Parathyroid adenoma (tissue), 2 donors: Measurements from ENCODE around the gene TAF5L.

Experiments
- H2AFZ ChIP-seq: fragments of 300-600 bp; sonication (generic); one replicate; pipeline ENCODE4 v1.7.0; 2017; ENCODE audit warnings: antibody characterized with exemption, mild to moderate bottlenecking
- H3K27ac ChIP-seq: fragments of 300-600 bp; sonication (generic); one replicate; pipeline ENCODE4 v1.7.0; 2017
- H3K27me3 ChIP-seq: fragments of 300-600 bp; sonication (generic); one replicate; pipeline ENCODE4 v1.7.0; 2017; ENCODE audit warnings: low read length; ENCODE audit not compliant: control insufficient read depth, insufficient read depth
- H3K36me3 ChIP-seq: fragments of 300-600 bp; sonication (generic); one replicate; pipeline ENCODE4 v1.7.0; 2017; ENCODE audit warnings: low read length; ENCODE audit not compliant: control insufficient read depth, insufficient read depth
- H3K4me1 ChIP-seq: fragments of 300-600 bp; sonication (generic); one replicate; pipeline ENCODE4 v1.7.0; 2017; ENCODE audit warnings: control low read depth
- H3K4me2 ChIP-seq: fragments of 300-600 bp; sonication (generic); one replicate; pipeline ENCODE4 v1.7.0; 2017; ENCODE audit warnings: low read length
- H3K4me3 ChIP-seq: fragments of 300-600 bp; sonication (generic); one replicate; pipeline ENCODE4 v1.7.0; 2017; ENCODE audit warnings: low read depth, low read length
- H3K79me2 ChIP-seq: fragments of 300-600 bp; sonication (generic); one replicate; pipeline ENCODE4 v1.7.0; 2017; ENCODE audit warnings: control low read depth
- H3K9ac ChIP-seq: fragments of 300-600 bp; sonication (generic); one replicate; pipeline ENCODE4 v1.7.0; 2017; ENCODE audit warnings: mild to moderate bottlenecking
- H3K9me3 ChIP-seq: fragments of 300-600 bp; sonication (generic); one replicate; pipeline ENCODE4 v1.7.0; 2017; ENCODE audit warnings: low read length; ENCODE audit not compliant: control insufficient read depth
- TF ChIP-seq, protein P1 (sequence below): fragments of 300-600 bp; sonication (generic); IDR thresholded peaks from one replicate; pipeline ENCODE4 v1.7.0; 2017; ENCODE audit warnings: antibody characterized with exemption, mild to moderate bottlenecking
- donor health status: primary hyperparathyroidism.

Gene TAF5L

DNA sequence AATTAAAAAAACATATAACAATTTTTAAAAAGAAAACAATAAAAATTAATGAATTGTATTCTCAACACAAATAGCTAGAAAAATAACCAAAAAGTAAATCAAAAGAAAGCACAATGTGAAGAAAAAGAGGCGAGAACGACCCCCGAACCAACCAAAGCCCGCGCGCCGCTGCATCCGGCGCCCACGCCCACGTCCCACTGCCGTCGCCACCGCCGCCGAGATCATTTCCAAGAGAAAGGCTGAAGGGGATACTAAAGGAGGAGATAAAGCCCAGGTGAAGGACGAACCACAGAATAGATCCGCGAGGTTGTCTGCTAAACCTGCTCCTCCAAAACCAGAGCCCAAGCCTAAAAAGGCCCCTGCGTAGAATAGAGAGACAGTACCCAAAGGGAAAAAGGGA is 55.6 kb downstream of the TAF5L start:
- H3K27me3 ChIP-seq, result no peaks in the 10 kb centered on the region
- H3K4me1 ChIP-seq, result no peaks in the 10 kb centered on the region
- no peak overlapping the region for H3K9ac ChIP-seq
- no peak overlapping the region for H3K4me2 ChIP-seq
- no peak overlapping the region for H3K4me3 ChIP-seq
- H3K9me3 ChIP-seq, result no peaks in the 10 kb centered on the region
- no peak overlapping the region for H3K27ac ChIP-seq
- no peaks in the 10 kb centered on the region for H3K36me3 ChIP-seq
- TF ChIP-seq, protein P1, sequence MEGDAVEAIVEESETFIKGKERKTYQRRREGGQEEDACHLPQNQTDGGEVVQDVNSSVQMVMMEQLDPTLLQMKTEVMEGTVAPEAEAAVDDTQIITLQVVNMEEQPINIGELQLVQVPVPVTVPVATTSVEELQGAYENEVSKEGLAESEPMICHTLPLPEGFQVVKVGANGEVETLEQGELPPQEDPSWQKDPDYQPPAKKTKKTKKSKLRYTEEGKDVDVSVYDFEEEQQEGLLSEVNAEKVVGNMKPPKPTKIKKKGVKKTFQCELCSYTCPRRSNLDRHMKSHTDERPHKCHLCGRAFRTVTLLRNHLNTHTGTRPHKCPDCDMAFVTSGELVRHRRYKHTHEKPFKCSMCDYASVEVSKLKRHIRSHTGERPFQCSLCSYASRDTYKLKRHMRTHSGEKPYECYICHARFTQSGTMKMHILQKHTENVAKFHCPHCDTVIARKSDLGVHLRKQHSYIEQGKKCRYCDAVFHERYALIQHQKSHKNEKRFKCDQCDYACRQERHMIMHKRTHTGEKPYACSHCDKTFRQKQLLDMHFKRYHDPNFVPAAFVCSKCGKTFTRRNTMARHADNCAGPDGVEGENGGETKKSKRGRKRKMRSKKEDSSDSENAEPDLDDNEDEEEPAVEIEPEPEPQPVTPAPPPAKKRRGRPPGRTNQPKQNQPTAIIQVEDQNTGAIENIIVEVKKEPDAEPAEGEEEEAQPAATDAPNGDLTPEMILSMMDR, result no peak
- H3K79me2 ChIP-seq, result no peaks in the 10 kb centered on the region
- no peak overlapping the region for H2AFZ ChIP-seq

DNA sequence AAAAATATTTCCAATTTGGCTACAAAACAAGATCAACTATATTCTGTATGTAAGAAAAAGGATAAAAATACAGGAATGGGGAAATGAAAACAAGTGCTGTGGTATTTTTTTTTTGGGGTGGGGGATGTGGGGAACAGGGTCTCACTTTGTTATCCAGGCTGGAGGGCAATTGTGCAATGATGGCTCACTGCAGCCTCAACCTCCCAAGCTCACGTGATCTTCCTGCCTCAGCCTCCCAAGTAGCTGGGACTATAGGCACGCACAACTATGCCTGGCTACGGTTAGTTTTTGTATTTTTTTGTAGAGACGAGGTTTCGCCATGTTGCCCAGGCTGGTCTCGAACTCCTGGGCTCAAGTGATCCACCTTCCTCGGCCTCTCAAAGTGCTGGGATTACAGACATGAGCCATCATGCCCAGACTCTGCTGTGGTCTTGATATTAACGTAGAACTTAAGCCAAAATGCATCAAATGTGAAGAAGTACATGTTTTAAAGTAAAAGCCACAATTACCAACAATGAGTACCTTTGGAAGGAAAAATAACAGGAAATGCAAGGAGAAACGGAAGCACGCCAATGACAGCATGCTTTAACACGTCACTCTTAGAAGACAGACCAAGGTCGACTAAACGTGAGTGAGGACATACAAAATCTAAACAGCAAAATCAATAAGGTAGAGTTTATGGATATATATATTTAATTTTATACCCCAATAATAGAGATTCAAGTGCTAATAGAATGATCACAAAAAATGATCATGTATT is 58.6 kb downstream of the TAF5L start:
- Histone ChIP-seq H3K79me2 (no peaks in the 10 kb centered on the region), H3K4me2 (no peak overlapping the region), H3K9me3 (no peaks in the 10 kb centered on the region), H3K4me3 (no peak overlapping the region), H3K27me3 (no peaks in the 10 kb centered on the region), H3K27ac (no peak overlapping the region), H3K36me3 (no peaks in the 10 kb centered on the region), H2AFZ (no peak overlapping the region), H3K9ac (no peak overlapping the region), H3K4me1 (no peaks in the 10 kb centered on the region)
- TF ChIP-seq, protein P1, result no peak

DNA sequence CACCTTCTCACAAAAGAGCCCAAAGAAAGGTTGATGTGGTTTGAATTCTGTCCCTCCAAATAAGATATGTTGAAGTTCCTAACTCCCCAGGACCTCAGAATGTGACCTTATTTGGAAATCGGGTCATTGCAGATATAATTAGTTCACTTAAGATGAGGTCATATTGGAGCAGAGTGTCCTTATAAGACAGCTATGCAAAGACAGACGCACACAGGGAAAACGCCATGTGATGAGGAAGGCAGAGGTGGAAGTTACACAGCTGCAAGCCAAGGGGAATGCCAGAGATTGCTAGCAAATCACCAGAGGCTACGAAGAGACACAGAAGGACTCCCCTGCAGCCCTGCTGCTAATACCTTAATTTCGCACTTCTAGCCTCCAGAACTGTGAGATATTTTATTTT is 62.2 kb downstream of the TAF5L start:
- Histone ChIP-seq H3K4me3 (no peak overlapping the region), H3K4me1 (no peaks in the 10 kb centered on the region), H3K79me2 (no peaks in the 10 kb centered on the region), H3K9me3 (no peaks in the 10 kb centered on the region), H3K4me2 (no peak overlapping the region), H2AFZ (no peak overlapping the region), H3K36me3 (no peaks in the 10 kb centered on the region), H3K27ac (no peak overlapping the region), H3K27me3 (no peaks in the 10 kb centered on the region), H3K9ac (no peak overlapping the region)
- TF ChIP-seq, protein P1, result no peak

DNA sequence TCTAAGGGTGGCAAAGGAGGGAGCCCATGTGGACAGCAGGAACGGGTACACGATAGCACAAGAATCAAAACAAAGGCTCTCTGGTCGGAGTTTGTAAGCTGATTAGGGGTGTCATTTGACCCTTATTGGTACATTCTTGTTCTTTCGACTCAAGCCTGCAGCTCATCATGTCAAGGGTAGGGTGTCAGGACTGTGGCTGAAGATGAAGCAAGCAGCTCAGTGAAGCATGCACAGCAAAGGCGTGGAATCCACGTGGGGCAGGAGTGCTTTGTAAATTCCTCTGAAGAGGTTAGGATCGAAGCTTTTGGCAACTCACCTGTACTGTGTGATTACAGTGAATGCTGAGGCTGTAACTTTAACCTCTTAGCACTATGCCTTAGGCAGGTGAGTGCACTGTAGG is 62.7 kb downstream of the TAF5L start:
- no peak overlapping the region for H3K9ac ChIP-seq
- TF ChIP-seq, protein P1, result no peak

DNA sequence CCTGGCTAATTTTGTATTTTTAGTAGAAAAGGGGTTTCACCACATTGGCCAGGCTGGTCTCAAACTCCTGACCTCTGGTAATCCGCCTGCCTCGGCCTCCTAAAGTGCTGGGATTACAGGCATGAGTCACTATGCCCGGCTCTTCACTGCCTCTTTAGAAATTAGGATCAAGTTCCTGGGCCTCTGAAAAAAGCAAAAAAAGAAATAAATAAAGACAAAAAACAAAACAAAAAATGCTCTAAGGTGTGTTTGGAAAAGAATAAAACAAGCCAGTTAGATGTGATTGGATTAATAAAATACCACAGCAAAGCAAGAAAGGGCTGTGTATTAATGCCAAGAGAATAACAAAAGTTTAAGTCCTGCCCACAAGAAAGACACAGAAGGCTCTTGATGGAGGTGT is 63.2 kb downstream of the TAF5L start:
- H2AFZ ChIP-seq, result no peak overlapping the region
- no peak overlapping the region for H3K9ac ChIP-seq
- H3K4me1 ChIP-seq, result no peaks in the 10 kb centered on the region
- H3K27me3 ChIP-seq, result no peaks in the 10 kb centered on the region
- TF ChIP-seq, protein P1, result no peak
- no peaks in the 10 kb centered on the region for H3K36me3 ChIP-seq
- no peak overlapping the region for H3K27ac ChIP-seq
- H3K4me2 ChIP-seq, result no peak overlapping the region
- H3K4me3 ChIP-seq, result no peak overlapping the region
- no peaks in the 10 kb centered on the region for H3K79me2 ChIP-seq
- H3K9me3 ChIP-seq, result no peaks in the 10 kb centered on the region

More for the DNA sequence above, 62.7 kb downstream of the TAF5L start:
- no peaks in the 10 kb centered on the region for H3K9me3 ChIP-seq
- no peak overlapping the region for H3K4me3 ChIP-seq
- peak overlapping the region; percentile 14 for H2AFZ ChIP-seq
- H3K36me3 ChIP-seq, result no peaks in the 10 kb centered on the region
- H3K4me1 ChIP-seq, result no peaks in the 10 kb centered on the region
- H3K79me2 ChIP-seq, result no peaks in the 10 kb centered on the region
- no peak overlapping the region for H3K4me2 ChIP-seq
- no peak overlapping the region for H3K27ac ChIP-seq
- no peaks in the 10 kb centered on the region for H3K27me3 ChIP-seq
